ENCODE measurements around the gene DLG5. TPM values are rescaled to one million over a fixed set of nuclear protein-coding genes. Genes with fewer than 3 reads are reported as not detected.

Gene DLG5
- polyA plus RNA-seq, 1 donor from 2014 or later: 0.10 TPM

DNA sequence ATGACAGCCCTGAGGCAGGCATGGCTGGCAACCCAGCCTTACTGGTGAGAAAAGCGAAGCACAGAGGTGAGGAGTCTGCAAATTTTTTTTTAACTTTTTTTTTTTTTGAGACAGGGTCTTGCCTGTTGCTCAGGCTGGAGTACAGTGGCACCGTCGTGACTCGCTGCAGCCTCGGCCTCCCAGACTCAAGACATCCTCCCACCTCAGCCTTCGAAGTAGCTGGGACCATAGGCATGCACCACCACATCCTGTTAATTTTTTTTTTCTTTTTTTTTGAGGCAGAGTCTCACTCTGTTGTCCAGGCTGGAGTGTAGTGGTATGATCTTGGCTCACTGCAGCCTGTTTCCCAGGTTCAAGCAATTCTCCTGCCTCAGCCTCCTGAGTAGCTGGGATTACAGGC is 35.1 kb upstream of the DLG5 start:
- Mint-ChIP-seq H3K9me3 (peaks cover 3 to 11% (median 5%) of the 10 kb centered on the region in 3 donors), H3K27me3 (peaks cover 8% of the 10 kb centered on the region), H3K27ac (peak overlapping the region in 1 of 3 donors; percentile 27), H3K4me1 (no peaks in the 10 kb centered on the region), H3K4me3 (no peak overlapping the region), H3K36me3 (peaks cover 2% of the 10 kb centered on the region)

- H3K27me3 Mint-ChIP-seq: peaks cover 8% of the 10 kb centered on the region
- H3K4me3 Mint-ChIP-seq: no peak overlapping the region
- peaks cover 3 to 11% (median 5%) of the 10 kb centered on the region in 3 donors for H3K9me3 Mint-ChIP-seq
These were observed 34.3 kb upstream of the DLG5 start for GRCh38 chr10:77960829-77961329.

DNA sequence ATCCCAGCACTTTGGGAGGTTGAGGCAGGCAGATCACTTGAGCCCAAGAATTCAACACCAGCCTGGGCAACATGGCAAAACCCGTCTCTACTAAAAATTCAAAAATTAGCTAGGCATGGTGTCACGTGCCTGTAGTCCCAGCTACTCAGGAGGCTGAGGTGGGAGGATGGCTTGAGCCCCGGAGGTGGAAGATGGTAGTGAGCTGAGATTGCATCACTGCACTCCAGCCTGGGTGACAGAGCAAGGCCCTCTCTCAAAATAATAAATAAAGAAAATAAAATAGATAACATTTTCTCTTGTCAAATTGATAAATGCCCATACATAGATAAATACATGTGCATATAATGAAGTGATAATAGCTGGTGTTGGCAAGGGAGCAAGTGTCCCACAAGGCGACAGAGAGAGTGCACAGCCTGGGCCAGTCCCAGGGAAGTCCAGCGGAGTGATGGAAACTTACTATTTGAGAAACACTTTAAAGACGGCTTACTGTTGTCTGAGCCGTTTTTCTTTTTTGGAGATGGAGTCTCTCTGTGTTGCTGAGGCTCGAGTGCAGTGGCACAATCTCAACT is 33.4 kb upstream of the DLG5 start:
- Mint-ChIP-seq H3K27me3 (peaks cover 8% of the 10 kb centered on the region), H3K36me3 (peaks cover 2% of the 10 kb centered on the region), H3K9me3 (peaks cover 3 to 10% (median 5%) of the 10 kb centered on the region in 3 donors), H3K4me3 (no peak overlapping the region), H3K27ac (no peak overlapping the region), H3K4me1 (no peaks in the 10 kb centered on the region)

More at GRCh38 chr10:77960829-77961329, 34.3 kb upstream of the DLG5 start:
- Mint-ChIP-seq H3K27ac (no peak overlapping the region), H3K36me3 (peaks cover 2% of the 10 kb centered on the region), H3K4me1 (no peaks in the 10 kb centered on the region)

DNA sequence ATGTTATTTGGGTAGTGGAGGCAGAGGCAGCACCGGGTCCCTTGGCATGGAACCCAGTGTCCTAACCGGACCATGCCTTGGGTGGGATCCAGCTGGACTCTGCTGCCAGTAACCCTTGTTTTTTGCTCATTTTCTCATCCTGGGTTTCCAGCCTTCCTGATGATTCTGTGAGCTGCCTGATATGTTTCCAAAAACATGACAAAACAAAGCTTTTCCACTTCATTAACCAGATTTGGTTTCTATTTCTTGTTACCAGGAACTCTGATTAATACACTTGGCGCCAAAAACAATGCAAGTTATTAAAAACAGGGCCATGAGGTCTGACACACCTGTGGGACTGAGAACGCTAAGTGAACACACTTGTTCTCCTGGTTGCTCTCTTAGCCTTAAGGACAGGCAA is 32.8 kb upstream of the DLG5 start:
- peaks cover 8% of the 10 kb centered on the region for H3K27me3 Mint-ChIP-seq
- H3K4me3 Mint-ChIP-seq: no peak overlapping the region
- H3K27ac Mint-ChIP-seq: no peak overlapping the region
- H3K36me3 Mint-ChIP-seq: peaks cover 2% of the 10 kb centered on the region
- H3K9me3 Mint-ChIP-seq: peaks cover 1 to 6% (median 2%) of the 10 kb centered on the region in 3 donors
- H3K4me1 Mint-ChIP-seq: no peaks in the 10 kb centered on the region

DNA sequence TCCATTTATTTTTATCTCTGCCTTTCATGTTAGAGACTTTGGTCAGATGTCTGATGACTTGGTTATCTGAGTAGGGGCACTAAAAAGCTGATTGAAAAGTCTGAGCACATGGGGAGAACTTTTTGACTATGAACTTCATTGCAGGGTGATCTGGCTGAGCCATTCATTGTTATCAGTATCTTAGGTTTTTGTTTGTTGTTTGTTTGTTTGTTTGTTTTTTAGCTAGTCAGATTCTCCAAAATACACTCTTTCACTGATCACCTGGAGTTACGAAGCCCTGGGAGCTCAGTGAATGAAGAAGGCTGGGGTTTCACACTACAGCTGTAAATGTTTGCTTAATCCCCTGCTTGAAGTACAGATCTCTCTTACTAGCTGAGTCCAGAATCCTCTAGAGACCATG is 28.6 kb upstream of the DLG5 start:
- Mint-ChIP-seq H3K27ac (no peak overlapping the region), H3K9me3 (peaks cover 4 to 21% (median 10%) of the 10 kb centered on the region in 3 donors), H3K27me3 (peaks cover 7% of the 10 kb centered on the region), H3K4me1 (no peaks in the 10 kb centered on the region), H3K36me3 (peaks cover 2% of the 10 kb centered on the region), H3K4me3 (no peak overlapping the region)

DNA sequence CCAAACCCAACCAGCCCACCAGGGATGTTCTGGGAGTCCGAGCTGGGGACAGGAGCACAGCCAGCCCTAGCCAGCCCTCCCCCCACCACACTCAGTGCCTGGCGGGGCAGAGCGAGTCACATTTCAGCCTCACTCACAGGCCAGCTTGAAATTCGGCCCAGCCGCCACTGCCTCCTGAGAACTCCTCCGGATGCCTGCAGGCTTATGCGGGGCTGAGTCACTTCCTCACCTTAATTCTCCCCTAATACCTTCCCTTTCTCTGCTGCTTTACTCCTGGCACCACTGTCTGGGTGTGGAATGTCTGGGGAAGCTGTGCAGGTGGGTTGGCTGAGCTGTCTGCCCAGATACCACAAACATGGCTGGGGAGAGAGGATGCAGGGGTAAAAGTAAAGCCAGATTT is 22.6 kb upstream of the DLG5 start:
- no peak overlapping the region for H3K27ac Mint-ChIP-seq
- H3K9me3 Mint-ChIP-seq: peaks cover 4 to 21% (median 10%) of the 10 kb centered on the region in 3 donors
- no peak overlapping the region for H3K4me3 Mint-ChIP-seq
- peaks cover 8% of the 10 kb centered on the region for H3K27me3 Mint-ChIP-seq
- H3K36me3 Mint-ChIP-seq: peaks cover 2% of the 10 kb centered on the region
- no peaks in the 10 kb centered on the region for H3K4me1 Mint-ChIP-seq

GRCh38 chr10:77946084-77946483 is 19.5 kb upstream of the DLG5 start:
- H3K27ac Mint-ChIP-seq: no peak overlapping the region
- H3K27me3 Mint-ChIP-seq: peaks cover 8% of the 10 kb centered on the region
- H3K36me3 Mint-ChIP-seq: peaks cover 2% of the 10 kb centered on the region
- no peak overlapping the region for H3K4me3 Mint-ChIP-seq
- H3K9me3 Mint-ChIP-seq: peaks cover 4 to 8% (median 8%) of the 10 kb centered on the region in 3 donors
- no peaks in the 10 kb centered on the region for H3K4me1 Mint-ChIP-seq

- Mint-ChIP-seq H3K36me3 (no peaks in the 10 kb centered on the region), H3K9me3 (no peaks in the 10 kb centered on the region), H3K4me3 (no peak overlapping the region), H3K4me1 (no peaks in the 10 kb centered on the region), H3K27me3 (peaks cover 6% of the 10 kb centered on the region), H3K27ac (no peak overlapping the region)
These were observed 18.0 kb upstream of the DLG5 start for GRCh38 chr10:77944519-77944918.

GRCh38 chr10:77943121-77943901 is 16.8 kb upstream of the DLG5 start:
- Mint-ChIP-seq H3K36me3 (no peaks in the 10 kb centered on the region), H3K27me3 (peaks cover 6% of the 10 kb centered on the region), H3K9me3 (no peaks in the 10 kb centered on the region), H3K4me1 (no peaks in the 10 kb centered on the region), H3K4me3 (no peak overlapping the region), H3K27ac (peak overlapping the region in 1 of 3 donors; percentile 28)

DNA sequence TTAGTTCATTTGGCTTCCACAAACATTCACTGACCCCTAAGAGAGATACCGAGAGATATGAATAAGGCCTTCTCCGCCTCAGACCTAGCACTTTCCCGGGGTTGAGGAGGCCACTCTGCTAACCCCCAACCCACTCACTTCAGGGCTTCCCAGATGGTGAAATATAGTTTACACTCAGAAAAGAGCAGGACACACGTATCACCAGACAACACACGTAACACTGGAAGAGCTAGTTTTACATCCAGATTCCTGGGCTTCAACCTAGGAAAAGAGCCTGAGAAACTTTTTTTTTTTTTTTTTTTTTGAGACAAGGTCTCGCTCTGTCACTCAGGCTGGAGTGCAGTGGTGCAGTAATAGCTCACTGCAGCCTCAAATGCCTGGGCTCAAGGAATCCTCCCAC is 15.2 kb upstream of the DLG5 start:
- no peaks in the 10 kb centered on the region for H3K9me3 Mint-ChIP-seq
- peaks cover 6% of the 10 kb centered on the region for H3K27me3 Mint-ChIP-seq
- no peak overlapping the region for H3K27ac Mint-ChIP-seq
- H3K36me3 Mint-ChIP-seq: no peaks in the 10 kb centered on the region
- no peak overlapping the region for H3K4me3 Mint-ChIP-seq
- no peaks in the 10 kb centered on the region for H3K4me1 Mint-ChIP-seq

DNA sequence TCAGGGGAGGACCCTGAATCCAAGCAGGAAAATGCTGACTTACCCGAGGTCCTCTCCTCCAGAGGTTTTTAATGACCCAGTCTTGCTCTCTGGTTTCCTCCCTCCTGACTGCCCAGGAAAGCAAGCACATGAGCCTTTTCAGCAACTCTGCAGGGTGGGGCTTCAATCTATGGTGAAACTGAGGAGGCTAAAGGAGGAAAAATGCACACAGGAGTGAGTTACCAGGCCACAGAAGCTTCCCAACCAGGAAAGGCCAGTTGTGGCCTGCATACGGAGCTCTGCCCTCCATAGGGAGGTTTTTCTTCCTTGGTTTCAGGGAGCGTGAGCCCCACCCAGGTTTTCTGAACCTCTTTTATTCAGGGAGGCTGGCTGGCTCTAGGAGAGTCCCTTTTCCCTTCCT is 14.1 kb upstream of the DLG5 start:
- H3K36me3 Mint-ChIP-seq: no peaks in the 10 kb centered on the region
- H3K4me1 Mint-ChIP-seq: no peaks in the 10 kb centered on the region
- H3K27me3 Mint-ChIP-seq: peaks cover 6% of the 10 kb centered on the region
- H3K27ac Mint-ChIP-seq: no peak overlapping the region
- no peak overlapping the region for H3K4me3 Mint-ChIP-seq
- H3K9me3 Mint-ChIP-seq: no peaks in the 10 kb centered on the region

GRCh38 chr10:77940225-77940624 is 13.7 kb upstream of the DLG5 start:
- Mint-ChIP-seq H3K4me1 (no peaks in the 10 kb centered on the region), H3K36me3 (no peaks in the 10 kb centered on the region), H3K9me3 (no peaks in the 10 kb centered on the region), H3K27ac (peak overlapping the region in 1 of 3 donors; percentile 13), H3K27me3 (peaks cover 5% of the 10 kb centered on the region), H3K4me3 (no peak overlapping the region)

GRCh38 chr10:77939561-77940001 is 13.0 kb upstream of the DLG5 start:
- H3K4me3 Mint-ChIP-seq: no peak overlapping the region
- no peaks in the 10 kb centered on the region for H3K9me3 Mint-ChIP-seq
- H3K27ac Mint-ChIP-seq: peak overlapping the region in 1 of 3 donors; percentile 13
- H3K4me1 Mint-ChIP-seq: no peaks in the 10 kb centered on the region
- H3K27me3 Mint-ChIP-seq: peaks cover 5% of the 10 kb centered on the region
- H3K36me3 Mint-ChIP-seq: no peaks in the 10 kb centered on the region

- Mint-ChIP-seq H3K9me3 (no peaks in the 10 kb centered on the region), H3K36me3 (peaks cover 3% of the 10 kb centered on the region), H3K4me3 (no peak overlapping the region)
These were observed 10.4 kb upstream of the DLG5 start for GRCh38 chr10:77936697-77937567.

More at GRCh38 chr10:77936697-77937567, 10.4 kb upstream of the DLG5 start:
- Mint-ChIP-seq H3K27me3 (peaks cover 5% of the 10 kb centered on the region), H3K27ac (no peak overlapping the region), H3K4me1 (no peaks in the 10 kb centered on the region)

Data from IgD-negative memory B cell (primary cell).